Colonic mucosa (tissue), 4 donors: ENCODE results near the gene WIZ. TPM values are rescaled to one million over a fixed set of nuclear protein-coding genes. Genes with fewer than 3 reads are reported as not detected.

Experiments
- DNase-seq: peaks from one replicate; pipeline ENCODE4 v3.0.0-alpha.2; 2020
- H3K27ac ChIP-seq: fragments of 200-600 bp; one replicate; pipeline ENCODE4 v1.8.0; 2021
- H3K27me3 ChIP-seq: fragments of 200-600 bp; one replicate; pipeline ENCODE4 v1.8.0; 2021
- H3K36me3 ChIP-seq: fragments of 200-600 bp; one replicate; pipeline ENCODE4 v1.8.0; 2021
- H3K4me1 ChIP-seq: fragments of 200-600 bp; one replicate; pipeline ENCODE4 v1.8.0; 2021; ENCODE audit warnings: mild to moderate bottlenecking
- H3K4me3 ChIP-seq: fragments of 200-600 bp; one replicate; pipeline ENCODE4 v1.8.0; 2021
- H3K9ac ChIP-seq, 2 donors: one replicate each; pipeline ENCODE4 v1.7.0; 2013; ENCODE audit warnings: control low read depth in 2 of 2, low read depth in 2 of 2, low read length in 2 of 2
- H3K9me3 ChIP-seq: fragments of 200-600 bp; one replicate; pipeline ENCODE4 v1.8.0; 2021
- intact Hi-C: fragments of 100-400 bp; cut with DNase I; formaldehyde crosslinking; loops from one replicate; pipeline ENCODE4 v1.14.1; 2022
- total RNA-seq, 2 donors: library from RNA; stranded (reverse); fragmentation: NEBNext Ultra II Directional in 1 of 2; extraction: Animal tissue kit (Norgen Biotek cat#: 25700) in 1 of 2; gene quantifications; one replicate each; pipeline ENCODE4 v1.2.1, GENCODE V29; 2021
- TF ChIP-seq, protein P1 (sequence below): fragments of 200-600 bp; IDR thresholded peaks from one replicate; pipeline ENCODE4 v1.8.0; 2022; ENCODE audit warnings: antibody characterized with exemption, mild to moderate bottlenecking
- donor health status: healthy.
- donor health status: DM: no; HTN: no; CAD: no.
- donor health status: DM: no; HTN: no; CAD: no.

The WIZ gene
- total RNA-seq, 2 donors from 2014 or later, result 18.3 to 31.2 TPM

DNA sequence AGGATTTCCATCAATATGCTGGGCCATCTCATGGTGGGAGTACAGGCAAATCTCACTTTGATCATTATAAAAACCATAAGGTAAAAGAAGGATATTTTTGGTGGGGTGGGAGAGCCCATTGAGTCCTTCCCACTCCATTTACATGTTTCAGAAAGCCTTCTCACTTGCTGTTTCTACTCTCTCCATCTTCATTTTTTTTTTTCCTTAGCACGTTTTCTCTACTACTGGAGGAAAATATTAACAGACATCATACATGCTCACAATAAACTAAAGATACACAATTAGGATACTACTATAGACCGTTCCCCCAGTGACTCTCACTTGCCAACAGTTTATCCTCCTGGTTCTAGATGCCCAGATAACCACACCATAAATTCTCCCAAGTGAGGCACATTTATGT lies 68.3 kb downstream of the WIZ start:
- intact Hi-C loops, result no loop called here
- Histone ChIP-seq H3K4me1 (no peaks in the 10 kb centered on the region), H3K27ac (no peak overlapping the region), H3K9ac (no peak overlapping the region), H3K36me3 (no peaks in the 10 kb centered on the region), H3K27me3 (no peaks in the 10 kb centered on the region), H3K4me3 (no peak overlapping the region), H3K9me3 (no peaks in the 10 kb centered on the region)
- TF ChIP-seq, protein P1, sequence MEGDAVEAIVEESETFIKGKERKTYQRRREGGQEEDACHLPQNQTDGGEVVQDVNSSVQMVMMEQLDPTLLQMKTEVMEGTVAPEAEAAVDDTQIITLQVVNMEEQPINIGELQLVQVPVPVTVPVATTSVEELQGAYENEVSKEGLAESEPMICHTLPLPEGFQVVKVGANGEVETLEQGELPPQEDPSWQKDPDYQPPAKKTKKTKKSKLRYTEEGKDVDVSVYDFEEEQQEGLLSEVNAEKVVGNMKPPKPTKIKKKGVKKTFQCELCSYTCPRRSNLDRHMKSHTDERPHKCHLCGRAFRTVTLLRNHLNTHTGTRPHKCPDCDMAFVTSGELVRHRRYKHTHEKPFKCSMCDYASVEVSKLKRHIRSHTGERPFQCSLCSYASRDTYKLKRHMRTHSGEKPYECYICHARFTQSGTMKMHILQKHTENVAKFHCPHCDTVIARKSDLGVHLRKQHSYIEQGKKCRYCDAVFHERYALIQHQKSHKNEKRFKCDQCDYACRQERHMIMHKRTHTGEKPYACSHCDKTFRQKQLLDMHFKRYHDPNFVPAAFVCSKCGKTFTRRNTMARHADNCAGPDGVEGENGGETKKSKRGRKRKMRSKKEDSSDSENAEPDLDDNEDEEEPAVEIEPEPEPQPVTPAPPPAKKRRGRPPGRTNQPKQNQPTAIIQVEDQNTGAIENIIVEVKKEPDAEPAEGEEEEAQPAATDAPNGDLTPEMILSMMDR, result no peak
- DNase-seq, result no peak

DNA sequence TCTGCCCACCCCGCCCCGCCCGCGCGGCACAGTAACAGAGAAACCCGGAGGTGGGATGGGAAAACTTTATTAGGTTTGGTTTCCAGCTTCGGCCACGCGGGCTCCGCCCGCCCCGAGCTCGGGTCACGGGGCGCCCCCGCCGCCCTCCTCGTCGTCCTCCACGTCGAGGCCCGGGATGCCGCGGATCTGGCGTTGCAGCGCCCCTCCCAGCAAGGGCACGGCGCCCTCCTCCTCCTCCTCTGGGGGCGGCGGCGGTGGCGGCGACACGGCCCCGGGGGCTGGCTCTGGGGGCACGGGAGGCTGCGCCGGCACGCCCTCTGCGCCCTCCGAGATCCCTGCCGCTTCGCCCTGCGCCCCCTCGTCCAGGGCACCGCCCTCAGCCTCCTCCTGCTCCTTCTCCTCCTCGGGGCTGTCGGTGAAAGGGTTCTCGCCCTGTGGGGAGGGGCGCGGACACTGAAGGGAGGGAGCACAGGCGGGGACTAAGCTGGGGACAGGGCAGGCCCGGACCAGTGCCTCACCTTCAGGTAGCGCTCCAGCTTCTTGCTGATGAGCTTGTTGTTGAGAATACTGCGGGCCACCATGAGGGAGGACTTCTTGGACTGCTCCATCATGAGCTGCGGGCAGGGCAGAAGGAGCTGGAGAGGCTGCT lies 69.6 kb downstream of the WIZ start:
- DNase-seq, result peak; percentile 69
- no peaks in the 10 kb centered on the region for H3K27me3 ChIP-seq
- intact Hi-C loops, result loop anchor here (10.0 kb wide), 1 partner anchor 115 kb away; no protein-coding TSS in a partner anchor
- H3K9me3 ChIP-seq, result no peaks in the 10 kb centered on the region
- TF ChIP-seq, protein P1, result no peak
- H3K4me1 ChIP-seq, result no peaks in the 10 kb centered on the region
- H3K27ac ChIP-seq, result peak overlapping the region; percentile 92
- no peaks in the 10 kb centered on the region for H3K36me3 ChIP-seq
- H3K4me3 ChIP-seq, result peak overlapping the region; percentile 94
- peak overlapping the region; percentile 76 to 93 for H3K9ac ChIP-seq

DNA sequence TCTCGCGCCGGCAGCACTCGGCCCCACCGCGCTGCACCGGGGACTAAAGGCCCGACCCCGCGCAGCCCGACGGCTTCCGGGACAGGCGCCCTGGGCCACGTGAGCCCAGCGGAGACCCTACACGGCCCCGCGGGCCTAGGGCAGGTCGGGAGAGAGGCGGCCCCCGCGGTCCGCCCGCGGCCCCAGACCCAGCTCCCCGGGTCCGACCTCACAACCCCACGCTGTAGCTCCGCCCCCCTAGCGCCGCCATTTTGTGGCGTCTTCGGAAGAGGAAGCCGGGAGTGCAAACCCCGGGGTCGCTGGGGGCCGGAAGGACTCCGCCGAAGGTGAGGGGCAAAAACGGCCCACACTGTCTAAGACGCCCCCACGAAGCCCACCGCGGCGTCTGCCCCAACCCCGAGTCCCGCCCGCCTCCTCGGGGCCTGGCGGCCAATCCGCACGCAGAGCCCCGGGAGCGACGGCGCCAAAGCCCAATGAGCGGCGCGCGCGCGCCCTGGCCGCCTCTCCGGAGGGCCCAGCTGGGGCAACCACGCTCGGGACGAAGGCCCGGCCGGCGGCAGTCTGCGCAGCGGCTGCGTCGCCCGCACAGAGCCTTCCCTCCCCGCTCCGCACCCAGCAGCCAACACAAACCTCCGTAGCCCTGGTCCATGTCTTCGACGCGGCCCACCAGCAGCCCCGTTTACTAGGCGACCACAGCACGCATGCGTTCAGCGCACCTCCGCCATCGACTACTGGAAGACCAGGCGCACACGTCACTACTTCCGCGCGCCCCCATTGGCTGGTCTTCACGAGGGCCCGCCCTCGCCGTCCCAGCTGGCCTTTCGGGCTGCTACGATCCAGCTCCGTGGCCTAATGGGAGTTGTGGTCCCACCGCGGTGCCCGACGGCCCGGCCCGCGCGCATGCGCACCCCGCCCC lies 70.4 kb downstream of the WIZ start, which contains the start of gene AKAP8:
Gene AKAP8, minus strand, starts transcription at position 705 of the 916 bp plus-strand sequence. Its CDS starts 56 bp downstream, at position 649.
- H3K27me3 ChIP-seq, result no peaks in the 10 kb centered on the region
- TF ChIP-seq, protein P1, result no peak
- peak within 1 kb of the TSS; percentile 96 to 100 for H3K9ac ChIP-seq
- intact Hi-C loops, result loop anchor here (10.0 kb wide), 1 partner anchor 115 kb away; no protein-coding TSS in a partner anchor
- H3K9me3 ChIP-seq, result no peaks in the 10 kb centered on the region
- no peaks in the 10 kb centered on the region for H3K36me3 ChIP-seq
- H3K27ac ChIP-seq, result peak within 1 kb of the TSS; percentile 92
- H3K4me3 ChIP-seq, result peak within 1 kb of the TSS; percentile 94
- peak; percentile 97 for DNase-seq
- no peaks in the 10 kb centered on the region for H3K4me1 ChIP-seq

DNA sequence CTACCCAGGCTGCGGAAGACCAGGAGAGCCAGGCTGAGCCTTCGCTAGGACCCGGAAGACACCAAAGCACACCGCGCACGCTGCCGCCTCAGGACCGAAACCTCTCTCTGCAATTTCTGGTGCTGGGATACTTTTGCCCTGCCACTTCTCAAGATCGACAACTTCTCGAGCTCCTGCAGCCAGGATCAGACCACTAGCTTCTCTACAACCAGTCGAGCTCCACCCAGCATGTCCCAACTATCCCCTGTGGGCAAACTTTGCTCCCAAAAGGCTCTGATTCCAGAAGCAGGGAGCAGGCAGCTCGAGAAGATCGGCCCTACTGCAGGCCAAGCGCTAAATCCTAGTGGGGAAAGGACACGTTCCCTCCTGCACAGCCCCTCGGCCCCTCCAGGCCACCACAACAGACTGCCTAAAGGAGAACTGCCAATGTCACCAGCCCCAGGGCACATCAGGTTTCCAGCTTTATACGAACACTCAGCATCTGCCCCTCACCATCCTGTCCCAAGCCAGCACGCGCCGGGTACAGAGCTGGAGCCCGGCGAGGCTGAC lies 71.1 kb downstream of the WIZ start:
- intact Hi-C loops, result loop anchor here (10.0 kb wide), 1 partner anchor 114 kb away; no protein-coding TSS in a partner anchor
- H3K27me3 ChIP-seq, result no peaks in the 10 kb centered on the region
- DNase-seq, result peak; percentile 57

More for the DNA sequence above, 71.1 kb downstream of the WIZ start:
- H3K9ac ChIP-seq, result peak overlapping the region; percentile 96 to 100
- H3K27ac ChIP-seq, result peak overlapping the region; percentile 92
- TF ChIP-seq, protein P1, result no peak
- H3K4me1 ChIP-seq, result no peaks in the 10 kb centered on the region
- no peaks in the 10 kb centered on the region for H3K9me3 ChIP-seq
- H3K4me3 ChIP-seq, result peak overlapping the region; percentile 94
- no peaks in the 10 kb centered on the region for H3K36me3 ChIP-seq
